Measurements from ENCODE around the gene M1AP.
"Not testable (repeated sequence)": the region's sequence is repeated elsewhere in the genome, so short reads cannot be mapped to it uniquely, and the experiment has no call there.

Gene M1AP

GRCh38 chr2:74645344-74645743 lies 2.8 kb downstream of the M1AP start:
- no peak overlapping the region for H3K4me3 ChIP-seq (ENCODE audit: control insufficient read depth, low read depth, low read length)
- no peak for DNase-seq (ENCODE audit: low read depth)
- TF ChIP-seq CTCF (conservative IDR thresholded peaks at IDR 0.05; ENCODE audit: control insufficient read depth, insufficient read depth, low read depth, low read length) = no peak

DNA sequence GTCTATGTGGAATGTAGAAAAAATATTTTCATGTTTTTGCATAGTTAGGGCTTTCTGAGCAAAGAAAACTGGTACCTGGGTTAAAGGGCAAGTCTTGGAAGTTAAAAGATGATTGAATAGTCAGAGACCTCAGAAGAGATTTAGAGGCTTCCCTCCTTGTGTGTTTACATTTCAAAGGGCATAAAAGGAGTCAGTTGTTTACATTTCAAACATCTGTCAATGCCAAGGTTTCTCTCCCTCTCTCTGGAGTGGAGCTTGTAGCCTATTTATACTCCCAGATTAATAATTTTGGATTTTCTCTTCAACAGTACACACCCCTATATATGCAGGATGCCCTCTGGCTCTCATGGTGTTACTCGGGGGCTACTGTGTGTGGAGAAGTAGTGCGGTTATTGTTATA lies 8.6 kb downstream of the M1AP start:
- DNase-seq (ENCODE audit: low read depth) = no peak
- no peak for TF ChIP-seq CTCF (conservative IDR thresholded peaks at IDR 0.05; ENCODE audit: control insufficient read depth, insufficient read depth, low read depth, low read length)
- no peak overlapping the region for H3K4me3 ChIP-seq (ENCODE audit: control insufficient read depth, low read depth, low read length)

GRCh38 chr2:74632939-74633312 lies 15.2 kb downstream of the M1AP start:
- DNase-seq (ENCODE audit: low read depth) = peak; percentile 8
- H3K4me3 ChIP-seq (ENCODE audit: control insufficient read depth, low read depth, low read length) = no peak overlapping the region
- TF ChIP-seq CTCF (conservative IDR thresholded peaks at IDR 0.05; ENCODE audit: control insufficient read depth, insufficient read depth, low read depth, low read length) = no peak

DNA sequence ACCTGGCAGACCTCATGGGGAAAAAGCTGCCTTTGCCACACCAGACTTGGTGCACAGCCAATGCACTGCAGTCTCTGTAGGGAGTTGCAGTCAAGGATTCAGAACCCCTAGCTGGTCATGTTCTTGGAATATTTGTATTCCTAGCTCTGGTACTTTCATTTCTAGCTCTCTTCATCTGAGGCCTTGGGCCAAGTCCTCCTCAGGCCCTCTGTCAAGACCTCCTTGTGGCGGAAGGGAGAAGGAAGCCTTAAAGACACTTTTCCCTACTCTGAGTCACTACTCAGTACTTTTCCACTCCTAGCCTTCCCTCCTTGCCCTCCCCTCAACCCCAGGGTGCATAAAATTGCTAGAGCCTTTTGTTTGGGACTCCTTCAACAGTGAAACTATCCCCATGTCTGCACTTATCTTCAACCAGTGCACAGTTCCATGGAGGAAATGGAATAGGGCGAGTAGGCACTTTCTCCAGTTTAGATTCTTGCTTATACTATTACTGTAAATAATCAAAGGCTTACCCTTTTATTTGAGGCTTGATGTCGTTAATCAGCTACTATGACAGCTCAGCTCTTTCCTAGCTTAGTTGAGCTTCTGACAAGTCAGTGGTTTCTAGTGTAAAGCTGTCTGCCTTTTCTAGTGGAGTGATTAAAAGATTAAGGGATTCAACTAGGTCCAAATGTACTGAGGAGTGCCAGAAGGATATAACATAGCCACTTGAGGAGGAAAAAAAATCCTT lies 15.8 kb downstream of the M1AP start:
- peak; percentile 22 for TF ChIP-seq CTCF (conservative IDR thresholded peaks at IDR 0.05; ENCODE audit: control insufficient read depth, insufficient read depth, low read depth, low read length)

DNA sequence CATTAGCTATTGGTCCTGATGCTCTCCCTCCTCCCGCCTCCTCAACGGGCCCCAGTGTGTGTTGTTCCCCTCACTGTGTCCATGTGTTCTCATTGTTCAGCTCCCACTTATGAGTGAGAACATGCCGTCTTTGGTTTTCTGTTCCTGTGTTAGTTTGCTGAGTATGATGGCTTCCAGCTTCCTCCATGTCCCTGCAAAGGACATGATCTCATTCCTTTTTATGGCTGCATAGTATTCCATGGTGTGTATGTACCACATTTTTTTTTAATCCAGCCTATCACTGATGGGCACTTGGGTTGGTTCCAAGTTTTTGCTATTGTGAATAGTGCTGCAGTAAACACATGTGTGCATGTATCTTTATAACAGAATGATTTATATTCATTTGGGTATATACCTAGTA lies 17.7 kb downstream of the M1AP start:
- not testable (repeated sequence) for DNase-seq (ENCODE audit: low read depth); H3K4me3 ChIP-seq (ENCODE audit: control insufficient read depth, low read depth, low read length)

More for the DNA sequence above, 15.8 kb downstream of the M1AP start:
- no peak overlapping the region for H3K4me3 ChIP-seq (ENCODE audit: control insufficient read depth, low read depth, low read length)
- peak; percentile 36 for DNase-seq (ENCODE audit: low read depth)

- no peak for DNase-seq (ENCODE audit: low read depth)
- H3K4me3 ChIP-seq (ENCODE audit: control insufficient read depth, low read depth, low read length) = no peak overlapping the region
- TF ChIP-seq CTCF (conservative IDR thresholded peaks at IDR 0.05; ENCODE audit: control insufficient read depth, insufficient read depth, low read depth, low read length) = no peak
Observed at GRCh38 chr2:74628538-74629105, 19.5 kb downstream of the M1AP start.

GRCh38 chr2:74625658-74626425 lies 22.3 kb downstream of the M1AP start:
- no peak for DNase-seq (ENCODE audit: low read depth)
- H3K4me3 ChIP-seq (ENCODE audit: control insufficient read depth, low read depth, low read length) = no peak overlapping the region
- no peak for TF ChIP-seq CTCF (conservative IDR thresholded peaks at IDR 0.05; ENCODE audit: control insufficient read depth, insufficient read depth, low read depth, low read length)
